Measurements from ENCODE around the gene HCK.

HCK gene

GRCh38 chr20:32059189-32059588 lies 7.1 kb downstream of the HCK start:
- no peak for DNase-seq (ENCODE audit: low spot score)

GRCh38 chr20:32062776-32063170 lies 10.7 kb downstream of the HCK start:
- peak; percentile 47 for DNase-seq (ENCODE audit: low spot score)

- DNase-seq (ENCODE audit: low spot score): no peak
These were observed 11.7 kb downstream of the HCK start for GRCh38 chr20:32063695-32064094.

DNA sequence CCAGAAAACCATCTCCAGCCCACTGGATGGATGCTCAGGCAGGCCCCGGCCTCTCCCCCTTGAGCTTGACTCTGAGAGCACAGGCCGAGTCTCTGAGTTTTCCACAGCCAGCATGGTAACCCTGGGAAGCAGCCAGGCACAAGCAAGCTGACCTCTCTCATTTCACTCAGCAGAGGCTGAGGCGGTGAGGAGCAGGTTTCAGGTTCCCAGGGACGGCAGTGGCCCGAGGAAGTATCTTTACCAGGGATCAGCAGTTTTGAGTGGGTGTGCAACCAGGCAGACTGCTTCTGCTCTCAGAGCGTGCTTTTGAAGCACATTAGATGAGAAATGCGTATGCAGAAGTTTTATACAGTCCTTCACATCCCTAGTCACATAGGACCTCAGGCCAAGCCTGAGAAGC lies 12.6 kb downstream of the HCK start:
- DNase-seq (ENCODE audit: low spot score): no peak

GRCh38 chr20:32067234-32067821 lies 15.3 kb downstream of the HCK start:
- DNase-seq (ENCODE audit: low spot score): no peak

- no peak for DNase-seq (ENCODE audit: low spot score)
These were observed 16.1 kb downstream of the HCK start for GRCh38 chr20:32068174-32068573.

DNA sequence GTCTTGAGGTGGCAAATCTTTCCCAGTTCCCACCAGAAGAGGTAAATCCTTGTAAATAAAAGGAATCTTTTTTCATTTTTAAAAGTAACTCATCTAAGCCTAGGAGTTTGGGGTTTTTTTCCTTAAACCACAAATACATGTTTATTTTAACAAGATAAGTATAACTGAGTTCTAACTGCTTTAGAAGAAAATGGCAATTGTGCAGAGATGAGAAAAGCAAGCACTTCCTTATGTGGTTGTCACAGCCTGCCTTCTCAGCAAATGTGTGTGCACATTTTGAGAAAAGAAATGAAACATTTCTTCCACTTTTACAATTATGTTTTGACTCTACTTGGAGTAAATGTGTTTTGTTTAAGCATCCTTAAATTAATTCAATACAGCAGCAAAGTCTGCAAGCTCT lies 17.7 kb downstream of the HCK start:
- no peak for DNase-seq (ENCODE audit: low spot score)

- DNase-seq (ENCODE audit: low spot score): no peak
These were observed 18.2 kb downstream of the HCK start for GRCh38 chr20:32070282-32070681.

- DNase-seq (ENCODE audit: low spot score): no peak
These were observed 18.7 kb downstream of the HCK start for GRCh38 chr20:32070690-32071213.

- no peak for DNase-seq (ENCODE audit: low spot score)
These were observed 19.5 kb downstream of the HCK start for GRCh38 chr20:32071395-32072167.

GRCh38 chr20:32072168-32072750 lies 20.2 kb downstream of the HCK start:
- no peak for DNase-seq (ENCODE audit: low spot score)

DNA sequence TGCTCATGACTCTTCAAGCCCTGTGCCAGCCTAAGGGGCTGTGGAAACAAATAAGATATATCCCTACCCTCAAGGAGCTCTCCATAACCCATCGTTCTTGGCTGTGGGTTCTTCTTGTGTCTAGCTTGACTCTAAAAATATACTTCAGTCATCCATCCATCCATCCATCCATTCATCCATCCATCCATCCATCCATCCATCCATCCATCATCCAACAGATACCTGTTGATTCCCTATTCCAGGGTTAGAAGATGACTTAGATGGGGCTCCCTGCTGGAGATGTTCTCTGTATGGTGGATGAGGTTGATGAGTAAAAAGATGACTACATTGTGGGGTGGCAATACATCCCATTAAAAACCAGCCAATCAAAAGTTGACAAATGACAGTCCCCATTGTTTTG lies 23.5 kb downstream of the HCK start:
- DNase-seq (ENCODE audit: low spot score): no peak

GRCh38 chr20:32077190-32077589 lies 25.1 kb downstream of the HCK start:
- DNase-seq (ENCODE audit: low spot score): no peak

GRCh38 chr20:32078322-32078721 lies 26.3 kb downstream of the HCK start:
- no peak for DNase-seq (ENCODE audit: low spot score)

DNA sequence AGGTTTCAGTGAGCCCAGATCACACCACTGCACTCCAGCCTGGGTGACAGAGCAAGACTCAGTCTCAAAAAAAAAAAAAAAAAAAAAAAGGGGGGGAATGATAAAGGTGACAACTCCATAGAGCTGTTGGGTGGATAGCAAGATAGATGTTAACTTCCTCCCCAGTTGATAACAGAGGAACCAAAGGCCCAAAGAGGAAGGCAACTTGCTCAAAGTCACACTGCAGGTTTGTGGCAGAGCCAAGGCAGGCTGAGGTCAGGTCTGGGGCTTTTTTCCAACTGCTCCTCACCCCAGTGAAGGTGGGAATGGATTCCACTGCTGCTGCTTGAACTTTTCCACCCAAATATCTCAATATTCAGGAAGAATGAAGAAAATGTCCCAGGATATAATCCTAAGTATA lies 26.7 kb downstream of the HCK start:
- no peak for DNase-seq (ENCODE audit: low spot score)

DNA sequence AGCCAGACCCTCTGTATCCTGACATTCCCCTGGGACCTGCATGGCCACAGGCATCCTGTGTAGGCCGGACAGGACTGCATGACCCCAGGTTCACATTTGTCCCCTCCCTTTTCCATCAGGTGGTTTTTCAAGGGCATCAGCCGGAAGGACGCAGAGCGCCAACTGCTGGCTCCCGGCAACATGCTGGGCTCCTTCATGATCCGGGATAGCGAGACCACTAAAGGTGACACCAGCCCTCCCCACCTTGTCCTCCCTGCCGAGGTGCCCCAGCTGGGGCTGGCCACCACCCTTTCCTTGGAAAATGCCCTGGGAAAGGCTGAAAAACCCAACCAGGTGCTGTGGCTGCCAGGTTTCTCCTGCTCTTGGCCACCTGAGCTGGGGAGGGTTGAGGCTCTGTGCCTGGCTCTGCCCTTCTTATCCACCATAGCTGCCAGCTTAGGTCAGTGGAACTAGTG lies 27.6 kb downstream of the HCK start:
- DNase-seq (ENCODE audit: low spot score): no peak

GRCh38 chr20:32080783-32081182 lies 28.7 kb downstream of the HCK start:
- no peak for DNase-seq (ENCODE audit: low spot score)

DNA sequence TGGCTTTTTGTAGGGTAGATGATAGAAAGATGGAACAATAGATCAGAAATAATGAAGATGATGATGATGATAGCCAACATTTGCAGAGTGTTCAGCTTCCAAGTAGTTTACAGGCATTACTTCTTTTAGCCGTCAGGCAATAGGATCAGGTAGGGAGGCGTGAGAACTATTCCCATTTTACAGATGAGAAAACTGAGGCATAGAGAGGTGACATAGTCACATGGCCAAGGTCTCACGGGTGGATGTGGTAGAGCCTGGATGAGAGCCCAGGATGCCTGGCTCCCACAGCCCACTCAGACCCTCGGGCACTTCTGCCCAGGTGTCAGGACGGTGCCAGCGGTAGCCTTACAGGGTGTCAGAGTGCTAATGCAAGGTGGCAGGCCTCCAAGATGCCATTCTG lies 31.4 kb downstream of the HCK start:
- no peak for DNase-seq (ENCODE audit: low spot score)

- DNase-seq (ENCODE audit: low spot score): no peak
These were observed 35.0 kb downstream of the HCK start for GRCh38 chr20:32087070-32087469.

GRCh38 chr20:32088759-32089158 lies 36.7 kb downstream of the HCK start:
- no peak for DNase-seq (ENCODE audit: low spot score)

- no peak for DNase-seq (ENCODE audit: low spot score)
These were observed 37.8 kb downstream of the HCK start for GRCh38 chr20:32089637-32090362.

- DNase-seq (ENCODE audit: low spot score): peak; percentile 39
These were observed 39.9 kb downstream of the HCK start for GRCh38 chr20:32091888-32092346.

All from putamen (tissue), 1 donor.